Breast epithelium (tissue), 4 donors: ENCODE measurements around the gene PHF21A. TPM values are rescaled to one million over a fixed set of nuclear protein-coding genes. Genes with fewer than 3 reads are reported as not detected.

ENCODE experiments used
- DNase-seq, 2 donors: peaks; one replicate each; pipeline ENCODE4 v3.0.0-alpha.2; 2019; ENCODE audit warnings: low spot score in 2 of 2
- H3K27ac ChIP-seq, 2 donors: fragments of 200-600 bp; sonication (generic) in 1 of 2; one replicate each; pipeline ENCODE4 v1.5.1; 2016 to 2019; ENCODE audit warnings: mild to moderate bottlenecking in 1 of 2
- H3K27me3 ChIP-seq, 2 donors: fragments of 200-600 bp; sonication (generic) in 1 of 2; one replicate each; pipeline versions ENCODE4 v1.5.1 to v1.6.0; 2017 to 2019; ENCODE audit warnings: control low read depth in 1 of 2, mild to moderate bottlenecking in 1 of 2
- H3K36me3 ChIP-seq: fragments of 200-600 bp; one replicate; pipeline ENCODE4 v1.5.1; 2019
- H3K4me1 ChIP-seq, 2 donors: fragments of 200-600 bp; sonication (generic); one replicate each; pipeline ENCODE4 v1.5.1; 2016 to 2019; ENCODE audit warnings: control low read depth in 1 of 2
- H3K4me3 ChIP-seq, 3 donors: fragments of 200-600 bp; sonication (generic); 1 replicate in 2 of 3; 2 replicates in 1 of 3; pipeline ENCODE4 v1.5.1; 2016 to 2019; ENCODE audit warnings: mild to moderate bottlenecking in 3 of 3, moderate library complexity in 2 of 3
- H3K9me3 ChIP-seq, 2 donors: fragments of 200-600 bp; sonication (generic) in 1 of 2; one replicate each; pipeline ENCODE4 v1.5.1; 2016 to 2019; ENCODE audit warnings: control low read depth in 1 of 2
- POLR2A ChIP-seq: fragments of 450-650 bp; IDR thresholded peaks from one replicate; pipeline ENCODE4 v1.6.1; 2016; ENCODE audit warnings: antibody characterized with exemption, mild to moderate bottlenecking, moderate library complexity
- POLR2AphosphoS5 ChIP-seq, 3 donors: sonication (generic); formaldehyde crosslinking; IDR thresholded peaks; one replicate each; pipeline ENCODE4 v1.6.1; 2017; ENCODE audit warnings: antibody characterized with exemption in 3 of 3
- intact Hi-C: fragments of 100-400 bp; cut with DNase I; formaldehyde crosslinking; loops from one replicate; pipeline ENCODE4 v1.15.1; 2023; ENCODE audit warnings: low total_unique reads
- total RNA-seq, 3 donors: library from RNA; depleted of rRNA; stranded (reverse); fragments of >200 nt; gene quantifications; one replicate each; pipeline ENCODE4 v1.1.0, GENCODE V29; 2016
- TF ChIP-seq, protein P1 (sequence below), 3 donors: fragments of 450-650 bp; IDR thresholded peaks; one replicate each; pipeline ENCODE4 v1.5.1; 2016 to 2017; ENCODE audit warnings: antibody characterized with exemption in 3 of 3, mild to moderate bottlenecking in 3 of 3, moderate library complexity in 3 of 3

Gene PHF21A
- total RNA-seq, 3 donors from 2014 or later, result 23.4 to 70.8 (median 42.7) TPM

DNA sequence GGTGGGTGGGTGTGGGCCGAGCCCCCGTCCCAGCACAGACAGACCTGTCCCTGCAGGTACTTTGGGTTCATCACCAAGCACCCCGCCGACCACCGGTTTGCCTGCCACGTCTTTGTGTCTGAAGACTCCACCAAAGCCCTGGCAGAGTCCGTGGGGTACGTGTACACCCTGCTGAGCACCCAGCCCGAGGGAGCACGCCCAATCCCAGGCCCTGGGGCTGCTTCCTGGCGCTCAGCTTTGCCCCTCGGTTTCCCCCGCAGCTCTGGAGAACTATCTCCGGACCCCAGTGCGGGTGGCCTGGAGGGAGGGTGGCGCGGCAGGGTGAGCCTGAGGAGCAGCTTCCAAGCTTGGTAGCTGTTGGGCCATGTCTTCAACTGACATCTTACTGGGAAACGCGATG lies 216.2 kb downstream of the PHF21A start:
- H3K27me3 ChIP-seq, result no peaks in the 10 kb centered on the region
- DNase-seq, result no peak
- intact Hi-C loops, result no loop called here
- H3K27ac ChIP-seq, result no peak overlapping the region
- no peaks in the 10 kb centered on the region for H3K9me3 ChIP-seq
- peaks cover 4 to 6% of the 10 kb centered on the region in 2 donors for H3K4me1 ChIP-seq
- H3K4me3 ChIP-seq, result no peak overlapping the region
- no peak for TF ChIP-seq POLR2A
- TF ChIP-seq, protein P1, sequence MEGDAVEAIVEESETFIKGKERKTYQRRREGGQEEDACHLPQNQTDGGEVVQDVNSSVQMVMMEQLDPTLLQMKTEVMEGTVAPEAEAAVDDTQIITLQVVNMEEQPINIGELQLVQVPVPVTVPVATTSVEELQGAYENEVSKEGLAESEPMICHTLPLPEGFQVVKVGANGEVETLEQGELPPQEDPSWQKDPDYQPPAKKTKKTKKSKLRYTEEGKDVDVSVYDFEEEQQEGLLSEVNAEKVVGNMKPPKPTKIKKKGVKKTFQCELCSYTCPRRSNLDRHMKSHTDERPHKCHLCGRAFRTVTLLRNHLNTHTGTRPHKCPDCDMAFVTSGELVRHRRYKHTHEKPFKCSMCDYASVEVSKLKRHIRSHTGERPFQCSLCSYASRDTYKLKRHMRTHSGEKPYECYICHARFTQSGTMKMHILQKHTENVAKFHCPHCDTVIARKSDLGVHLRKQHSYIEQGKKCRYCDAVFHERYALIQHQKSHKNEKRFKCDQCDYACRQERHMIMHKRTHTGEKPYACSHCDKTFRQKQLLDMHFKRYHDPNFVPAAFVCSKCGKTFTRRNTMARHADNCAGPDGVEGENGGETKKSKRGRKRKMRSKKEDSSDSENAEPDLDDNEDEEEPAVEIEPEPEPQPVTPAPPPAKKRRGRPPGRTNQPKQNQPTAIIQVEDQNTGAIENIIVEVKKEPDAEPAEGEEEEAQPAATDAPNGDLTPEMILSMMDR (IDR thresholded peaks at IDR 0.05), result no peak
- TF ChIP-seq POLR2AphosphoS5 (IDR thresholded peaks at IDR 0.05), result no peak
- no peaks in the 10 kb centered on the region for H3K36me3 ChIP-seq

DNA sequence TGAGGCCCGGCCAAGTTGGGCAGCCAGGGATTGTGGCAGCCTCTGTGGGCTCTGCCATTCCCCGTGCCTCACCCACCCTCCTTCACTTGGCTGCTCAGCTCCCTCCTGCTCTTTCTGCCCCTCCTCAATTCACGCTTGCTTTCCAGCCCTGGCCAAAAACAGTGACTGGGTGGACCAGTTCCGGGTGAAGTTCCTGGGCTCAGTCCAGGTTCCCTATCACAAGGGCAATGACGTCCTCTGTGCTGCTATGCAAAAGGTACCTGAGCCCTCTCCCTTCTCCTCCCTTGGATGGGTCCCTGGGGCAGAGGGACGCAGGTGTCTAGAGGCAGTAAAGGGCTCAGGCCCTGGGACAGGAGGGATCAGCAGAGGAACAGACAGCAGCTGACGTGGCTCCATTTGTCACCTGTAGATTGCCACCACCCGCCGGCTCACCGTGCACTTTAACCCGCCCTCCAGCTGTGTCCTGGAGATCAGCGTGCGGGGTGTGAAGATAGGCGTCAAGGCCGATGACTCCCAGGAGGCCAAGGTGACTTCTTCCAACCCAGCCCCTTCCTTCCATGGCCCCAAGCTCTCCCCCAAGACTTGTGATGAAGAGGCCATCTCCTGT lies 216.8 kb downstream of the PHF21A start:
- Histone ChIP-seq H3K36me3 (no peaks in the 10 kb centered on the region), H3K9me3 (no peaks in the 10 kb centered on the region), H3K4me1 (peaks cover 4 to 6% of the 10 kb centered on the region in 2 donors), H3K27me3 (no peaks in the 10 kb centered on the region), H3K4me3 (no peak overlapping the region), H3K27ac (no peak overlapping the region)
- no peak for DNase-seq
- TF ChIP-seq POLR2AphosphoS5 (IDR thresholded peaks at IDR 0.05) (no peak), POLR2A (no peak)
- TF ChIP-seq, protein P1 (IDR thresholded peaks at IDR 0.05), result no peak
- intact Hi-C loops, result no loop called here

- no peak for TF ChIP-seq POLR2AphosphoS5 (IDR thresholded peaks at IDR 0.05)
- TF ChIP-seq, protein P1 (IDR thresholded peaks at IDR 0.05), result no peak
- no peak for TF ChIP-seq POLR2A
- no peak for DNase-seq
- H3K4me1 ChIP-seq, result peaks cover 4 to 6% of the 10 kb centered on the region in 2 donors
- H3K27ac ChIP-seq, result no peak overlapping the region
- no peak overlapping the region for H3K4me3 ChIP-seq
- H3K27me3 ChIP-seq, result no peaks in the 10 kb centered on the region
- H3K9me3 ChIP-seq, result no peaks in the 10 kb centered on the region
- intact Hi-C loops, result no loop called here
- H3K36me3 ChIP-seq, result no peaks in the 10 kb centered on the region
These were observed 218.5 kb downstream of the PHF21A start for GRCh38 chr11:45902452-45903380.

- H3K27me3 ChIP-seq, result no peaks in the 10 kb centered on the region
- no peaks in the 10 kb centered on the region for H3K36me3 ChIP-seq
- intact Hi-C loops, result no loop called here
- H3K9me3 ChIP-seq, result no peaks in the 10 kb centered on the region
- DNase-seq, result no peak
- TF ChIP-seq POLR2AphosphoS5 (IDR thresholded peaks at IDR 0.05) (no peak), POLR2A (no peak)
- TF ChIP-seq, protein P1 (IDR thresholded peaks at IDR 0.05), result no peak
- H3K4me1 ChIP-seq, result peaks cover 4 to 6% of the 10 kb centered on the region in 2 donors
- no peak overlapping the region for H3K27ac ChIP-seq
- H3K4me3 ChIP-seq, result no peak overlapping the region
These were observed 219.6 kb downstream of the PHF21A start for GRCh38 chr11:45901626-45902025.
